ENCODE results near the gene FBN2. TPM values are rescaled to one million over a fixed set of nuclear protein-coding genes. Genes with fewer than 3 reads are reported as not detected.

The FBN2 gene
- total RNA-seq, 4 donors from 2014 or later = 0.16 to 2.4 (median 0.26) TPM

- no peak for TF ChIP-seq CTCF (IDR thresholded peaks at IDR 0.05; ENCODE audit: low read depth)
These were observed 237.9 kb downstream of the FBN2 start for GRCh38 chr5:128300181-128300580.

- no peak for TF ChIP-seq CTCF (IDR thresholded peaks at IDR 0.05; ENCODE audit: low read depth)
These were observed 247.7 kb downstream of the FBN2 start for GRCh38 chr5:128290152-128290858.

GRCh38 chr5:128287740-128288139, 250.3 kb downstream of the FBN2 start:
- no peak for TF ChIP-seq CTCF (IDR thresholded peaks at IDR 0.05; ENCODE audit: low read depth)

GRCh38 chr5:128284236-128284635, 253.8 kb downstream of the FBN2 start:
- no peak for TF ChIP-seq CTCF (IDR thresholded peaks at IDR 0.05; ENCODE audit: low read depth)

- no peak for TF ChIP-seq CTCF (IDR thresholded peaks at IDR 0.05; ENCODE audit: low read depth)
These were observed 258.7 kb downstream of the FBN2 start for GRCh38 chr5:128279345-128279744.

GRCh38 chr5:128276537-128277216, 261.4 kb downstream of the FBN2 start:
- no peak for TF ChIP-seq CTCF (IDR thresholded peaks at IDR 0.05; ENCODE audit: low read depth)

- no peak for TF ChIP-seq CTCF (IDR thresholded peaks at IDR 0.05; ENCODE audit: low read depth)
These were observed 263.6 kb downstream of the FBN2 start for GRCh38 chr5:128274441-128274840.

Data from subcutaneous adipose tissue (tissue), 4 donors.